Lower lobe of right lung (tissue), 2 donors: ENCODE results near the gene INPP5B. TPM values are rescaled to one million over a fixed set of nuclear protein-coding genes. Genes with fewer than 3 reads are reported as not detected.

ENCODE experiments used
- ATAC-seq, 2 donors: fragments of 200-7000 bp; cut with Tn5 transposase; one replicate each; pipeline ENCODE4 v1.9.1; 2020 to 2022; ENCODE audit warnings: mild to moderate bottlenecking in 2 of 2, moderate library complexity in 2 of 2
- DNase-seq: peaks from one replicate; pipeline ENCODE4 v3.0.0-alpha.2; 2020
- H3K27ac ChIP-seq: fragments of 200-600 bp; one replicate; pipeline ENCODE4 v1.8.0; 2022
- H3K27me3 ChIP-seq: fragments of 200-600 bp; one replicate; pipeline ENCODE4 v1.8.0; 2022; ENCODE audit warnings: low read depth
- H3K36me3 ChIP-seq: fragments of 200-600 bp; one replicate; pipeline ENCODE4 v1.8.0; 2022; ENCODE audit warnings: mild to moderate bottlenecking
- H3K4me1 ChIP-seq: fragments of 200-600 bp; one replicate; pipeline ENCODE4 v1.8.0; 2022
- H3K4me3 ChIP-seq: fragments of 200-600 bp; one replicate; pipeline ENCODE4 v1.8.0; 2022; ENCODE audit warnings: mild to moderate bottlenecking
- H3K9me3 ChIP-seq: fragments of 200-600 bp; one replicate; pipeline ENCODE4 v1.8.0; 2022
- intact Hi-C: fragments of 100-400 bp; cut with DNase I; formaldehyde crosslinking; loops from one replicate; pipeline ENCODE4 v1.11.0; 2022
- long read RNA-seq: library from polyadenylated mRNA; unstranded; transcript quantifications from one replicate; pipeline ENCODE4 v2.0.0, GENCODE V29; 2021
- total RNA-seq: library from RNA; stranded (reverse); fragmentation: NEBNext Ultra II Directional; extraction: Animal tissue kit (Norgen Biotek cat#: 25700); gene quantifications from one replicate; pipeline ENCODE4 v1.2.1, GENCODE V29; 2021
- TF ChIP-seq, protein P1 (sequence below): fragments of 200-600 bp; IDR thresholded peaks from one replicate; pipeline ENCODE4 v1.8.0; 2022; ENCODE audit warnings: antibody characterized with exemption, mild to moderate bottlenecking
- donor health status: DM: no; HTN: yes; CAD: no; lungs with severe emphysema.

The INPP5B gene
- 42.5 TPM for total RNA-seq
- long read RNA-seq, transcript INPP5B-205 (18 exons, 3,905 nt): major isoform, 10 of 30 reads
- long read RNA-seq, partial matches to known transcripts: 4 of 30 reads
- long read RNA-seq, other reads (novel, unspliced or antisense): 13 of 30 reads

GRCh38 chr1:37946703-37947360, at the start of gene INPP5B:
Gene INPP5B, minus strand, starts transcription at chr1:37947053. Its CDS starts 745 bp downstream, at chr1:37946308.
- peak; percentile 96 to 97 for ATAC-seq
- H3K27ac ChIP-seq: peak within 1 kb of the TSS; percentile 89

GRCh38 chr1:37995751-37996345, 49.0 kb upstream of the INPP5B start:
- intact Hi-C loops: no loop called here
- peak; percentile 82 for DNase-seq
- no peaks in the 10 kb centered on the region for H3K27me3 ChIP-seq
- ATAC-seq: peak; percentile 80 to 82
- peak overlapping the region; percentile 59 for H3K4me3 ChIP-seq
- H3K4me1 ChIP-seq: peaks cover 60% of the 10 kb centered on the region
- peaks cover 6% of the 10 kb centered on the region for H3K36me3 ChIP-seq
- TF ChIP-seq, protein P1, sequence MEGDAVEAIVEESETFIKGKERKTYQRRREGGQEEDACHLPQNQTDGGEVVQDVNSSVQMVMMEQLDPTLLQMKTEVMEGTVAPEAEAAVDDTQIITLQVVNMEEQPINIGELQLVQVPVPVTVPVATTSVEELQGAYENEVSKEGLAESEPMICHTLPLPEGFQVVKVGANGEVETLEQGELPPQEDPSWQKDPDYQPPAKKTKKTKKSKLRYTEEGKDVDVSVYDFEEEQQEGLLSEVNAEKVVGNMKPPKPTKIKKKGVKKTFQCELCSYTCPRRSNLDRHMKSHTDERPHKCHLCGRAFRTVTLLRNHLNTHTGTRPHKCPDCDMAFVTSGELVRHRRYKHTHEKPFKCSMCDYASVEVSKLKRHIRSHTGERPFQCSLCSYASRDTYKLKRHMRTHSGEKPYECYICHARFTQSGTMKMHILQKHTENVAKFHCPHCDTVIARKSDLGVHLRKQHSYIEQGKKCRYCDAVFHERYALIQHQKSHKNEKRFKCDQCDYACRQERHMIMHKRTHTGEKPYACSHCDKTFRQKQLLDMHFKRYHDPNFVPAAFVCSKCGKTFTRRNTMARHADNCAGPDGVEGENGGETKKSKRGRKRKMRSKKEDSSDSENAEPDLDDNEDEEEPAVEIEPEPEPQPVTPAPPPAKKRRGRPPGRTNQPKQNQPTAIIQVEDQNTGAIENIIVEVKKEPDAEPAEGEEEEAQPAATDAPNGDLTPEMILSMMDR: no peak
- peak overlapping the region; percentile 86 for H3K27ac ChIP-seq
- no peaks in the 10 kb centered on the region for H3K9me3 ChIP-seq

More at GRCh38 chr1:37946703-37947360, at the start of gene INPP5B:
- Histone ChIP-seq H3K4me3 (peak within 1 kb of the TSS; percentile 91), H3K4me1 (peaks cover 22% of the 10 kb centered on the region), H3K36me3 (peaks cover 32% of the 10 kb centered on the region), H3K9me3 (no peaks in the 10 kb centered on the region), H3K27me3 (no peaks in the 10 kb centered on the region)
- peak; percentile 91 for DNase-seq
- TF ChIP-seq, protein P1: no peak
- intact Hi-C loops: no loop called here

GRCh38 chr1:37994886-37995566, 48.2 kb upstream of the INPP5B start:
- Histone ChIP-seq H3K9me3 (no peaks in the 10 kb centered on the region), H3K27ac (peak overlapping the region; percentile 86), H3K4me3 (peak overlapping the region; percentile 59), H3K27me3 (no peaks in the 10 kb centered on the region), H3K36me3 (peaks cover 6% of the 10 kb centered on the region), H3K4me1 (peaks cover 52% of the 10 kb centered on the region)
- DNase-seq (no peak), ATAC-seq (peak in 1 of 2 donors; percentile 2)
- intact Hi-C loops: no loop called here
- TF ChIP-seq, protein P1: no peak

GRCh38 chr1:37989361-37989930, 42.6 kb upstream of the INPP5B start:
- H3K27me3 ChIP-seq: no peaks in the 10 kb centered on the region
- TF ChIP-seq, protein P1: no peak
- peaks cover 35% of the 10 kb centered on the region for H3K36me3 ChIP-seq
- ATAC-seq: peak; percentile 64 to 66
- peaks cover 19% of the 10 kb centered on the region for H3K4me1 ChIP-seq
- intact Hi-C loops: no loop called here
- peak overlapping the region; percentile 100 for H3K4me3 ChIP-seq
- DNase-seq: peak; percentile 74
- H3K27ac ChIP-seq: peak overlapping the region; percentile 81
- H3K9me3 ChIP-seq: no peaks in the 10 kb centered on the region

GRCh38 chr1:37987679-37988078, 40.8 kb upstream of the INPP5B start:
- peaks cover 53% of the 10 kb centered on the region for H3K36me3 ChIP-seq
- intact Hi-C loops: no loop called here
- peaks cover 18% of the 10 kb centered on the region for H3K4me1 ChIP-seq
- H3K27ac ChIP-seq: no peak overlapping the region
- TF ChIP-seq, protein P1: no peak
- H3K4me3 ChIP-seq: no peak overlapping the region
- H3K27me3 ChIP-seq: no peaks in the 10 kb centered on the region
- no peaks in the 10 kb centered on the region for H3K9me3 ChIP-seq
- ATAC-seq (no peak), DNase-seq (no peak)
